Bone marrow (tissue), 2 donors: ENCODE results near the gene SLC26A6.

Experiments
- DNase-seq, 2 donors: peaks; one replicate each; lab custom pipeline; 2025; lab: John Stamatoyannopoulos, UW

The SLC26A6 gene

GRCh38 chr3:48660800-48661400, 25.6 kb upstream of the SLC26A6 start:
- DNase-seq, result no peak

DNA sequence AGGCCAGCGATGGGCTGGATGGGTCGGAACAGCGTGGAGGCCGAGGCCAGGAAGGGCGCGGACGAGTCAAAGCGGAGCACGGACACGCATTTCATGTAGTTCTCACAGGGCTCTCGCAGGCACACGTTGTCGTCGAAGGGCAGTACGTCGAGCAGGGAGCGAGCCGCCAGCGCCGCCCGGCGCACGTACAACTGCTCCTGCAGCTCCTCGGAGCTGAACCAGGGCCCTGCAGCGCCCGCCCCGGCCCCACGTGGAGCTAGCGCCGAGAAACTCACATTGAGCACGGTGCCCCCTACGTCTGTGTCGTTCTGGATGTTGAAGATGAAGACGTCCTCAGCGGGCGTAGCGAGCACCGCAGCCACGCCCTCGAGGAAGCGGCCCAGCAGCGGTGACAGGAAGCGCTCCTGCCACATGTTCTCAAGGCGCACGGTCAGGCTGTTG, 21.6 kb upstream of the SLC26A6 start:
- no peak for DNase-seq

DNA sequence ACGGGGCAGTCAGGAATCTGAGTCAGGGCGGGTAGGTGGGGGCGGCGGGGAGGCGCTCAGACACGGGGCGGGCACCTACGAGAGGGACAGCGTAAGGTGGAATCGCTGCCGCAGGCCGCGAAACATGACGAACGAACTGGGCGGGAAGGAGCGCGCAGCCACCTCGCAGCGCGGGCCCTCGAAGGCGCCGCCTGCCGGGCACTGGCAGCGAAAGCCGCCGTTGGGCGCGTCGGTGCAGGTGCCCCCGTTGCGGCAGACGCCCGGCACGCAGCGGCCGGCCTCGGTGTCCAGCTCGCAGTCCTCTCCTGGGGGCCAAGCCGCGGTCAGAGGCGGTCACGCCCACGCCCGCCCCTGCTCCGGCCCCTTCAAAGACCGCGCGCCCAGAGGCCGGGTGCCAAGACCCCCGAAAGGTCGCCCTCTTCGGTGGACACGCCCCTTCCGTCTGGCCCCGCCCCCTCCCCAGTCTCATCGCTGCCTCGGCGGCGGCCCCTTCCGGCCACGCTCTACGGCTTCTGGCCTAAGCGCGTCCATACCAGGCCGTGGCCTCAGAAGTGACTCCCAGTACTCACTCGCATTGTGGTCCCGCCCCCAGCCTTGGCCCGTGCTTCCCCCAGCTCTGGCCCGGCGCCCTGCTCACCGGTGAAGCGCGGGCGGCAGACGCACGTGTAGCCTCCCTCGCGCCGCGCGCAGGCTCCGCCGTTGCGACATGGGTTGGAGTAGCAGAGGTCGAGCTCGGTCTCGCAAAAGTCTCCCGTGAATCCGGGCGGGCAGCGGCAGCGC, 21.0 kb upstream of the SLC26A6 start:
- peak; percentile 29 to 71 for DNase-seq

DNA sequence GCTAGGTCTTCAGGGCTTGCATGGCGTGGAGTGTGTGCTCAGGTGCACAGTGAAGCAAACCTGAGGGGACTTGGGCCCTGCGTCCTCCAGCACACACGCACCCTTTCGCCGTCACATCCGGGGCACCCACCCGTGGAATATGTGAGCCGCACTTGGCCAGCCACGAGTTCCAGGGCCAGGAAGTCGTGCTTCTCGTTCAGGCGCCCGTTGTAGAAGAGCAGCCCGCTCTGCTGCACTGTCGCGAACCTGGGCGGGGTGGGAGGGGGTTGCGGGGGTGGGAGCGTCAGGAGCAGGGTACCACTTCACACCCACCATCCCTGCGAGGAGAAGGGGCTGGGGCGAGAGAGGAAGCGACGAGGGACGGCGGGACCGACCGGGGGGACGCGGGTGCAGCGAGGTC, 20.3 kb upstream of the SLC26A6 start:
- no peak for DNase-seq

- no peak for DNase-seq
Measured at GRCh38 chr3:48655063-48655462, 19.8 kb upstream of the SLC26A6 start.

DNA sequence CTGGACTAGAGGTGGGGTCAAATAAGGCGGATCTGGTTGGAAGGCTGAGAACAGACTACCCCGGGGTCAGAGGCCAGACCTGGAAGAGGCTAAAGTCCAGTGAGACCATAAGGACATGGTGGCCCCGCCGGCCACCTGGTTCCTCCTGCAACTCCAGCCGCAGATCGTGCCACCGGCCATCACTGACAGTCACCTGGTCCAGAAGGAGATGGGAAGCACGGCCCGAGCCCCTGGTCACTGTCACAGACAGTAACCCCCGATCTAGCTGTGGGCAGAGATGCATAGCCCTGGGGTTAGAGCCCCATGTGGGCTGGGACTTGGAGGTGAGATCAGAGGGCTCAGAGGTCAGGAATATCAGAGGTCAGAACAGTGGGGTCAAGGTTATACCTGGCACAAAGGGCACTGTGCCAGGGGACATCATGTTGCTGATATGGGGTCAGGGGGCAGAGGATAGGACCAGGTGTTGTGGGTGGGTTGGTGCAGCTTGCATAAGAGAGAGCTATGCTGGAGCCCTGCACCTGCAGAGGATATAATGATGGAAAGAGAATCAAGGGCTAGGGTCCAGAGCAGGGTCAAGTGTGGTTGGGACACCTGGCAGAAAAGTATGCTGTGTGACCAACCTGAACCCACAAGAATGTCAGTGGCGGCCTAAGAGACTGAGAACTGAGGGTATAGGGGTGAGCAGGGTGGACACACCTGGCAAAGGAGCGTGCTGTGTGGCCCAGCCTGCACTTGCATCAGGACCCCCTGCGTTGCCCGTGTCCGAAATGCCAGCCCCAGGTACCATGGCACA, 17.9 kb upstream of the SLC26A6 start:
- no peak for DNase-seq

DNA sequence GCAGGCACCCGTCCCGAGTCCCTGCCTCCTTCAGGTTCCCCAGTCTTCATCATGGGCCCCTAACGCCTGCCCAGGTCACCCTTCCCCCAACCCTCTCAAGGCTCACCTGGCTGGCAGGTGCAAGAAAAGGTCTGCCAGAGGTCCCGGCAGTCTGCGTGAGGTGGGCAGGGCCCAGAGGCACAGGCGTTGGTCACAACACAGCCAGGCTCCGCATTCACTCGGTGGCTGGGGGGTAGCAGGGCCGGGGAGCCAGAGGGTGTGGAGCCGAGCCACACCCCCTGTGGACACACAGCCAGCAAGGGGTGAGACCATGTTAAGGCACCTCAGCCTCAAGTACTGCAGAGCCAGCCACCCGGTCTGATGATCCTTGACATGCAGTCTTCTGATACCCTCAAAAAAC, 16.5 kb upstream of the SLC26A6 start:
- DNase-seq, result no peak

DNA sequence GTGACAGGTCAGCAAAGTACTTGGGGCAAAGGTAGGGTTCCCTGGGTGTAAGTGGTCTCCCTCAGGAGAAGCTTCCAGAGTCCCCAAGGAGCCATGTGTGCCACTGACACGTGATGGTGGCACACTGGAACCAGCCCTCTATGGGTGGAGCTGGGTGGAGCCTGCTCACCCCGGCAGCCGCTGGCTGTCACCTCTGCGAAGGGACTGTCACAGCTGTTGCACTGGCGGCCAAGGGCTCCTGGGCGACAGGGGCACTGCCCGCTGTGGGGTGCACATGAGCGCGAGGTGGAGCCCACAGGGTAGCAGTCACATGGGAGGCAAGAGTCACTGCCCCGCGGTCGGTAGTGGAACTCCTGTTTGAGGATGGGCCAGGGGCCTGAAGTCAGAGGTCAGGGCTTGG, 15.5 kb upstream of the SLC26A6 start:
- no peak for DNase-seq

GRCh38 chr3:48648188-48648850, 13.1 kb upstream of the SLC26A6 start:
- no peak for DNase-seq

GRCh38 chr3:48647714-48648113, 12.5 kb upstream of the SLC26A6 start:
- DNase-seq, result no peak

DNA sequence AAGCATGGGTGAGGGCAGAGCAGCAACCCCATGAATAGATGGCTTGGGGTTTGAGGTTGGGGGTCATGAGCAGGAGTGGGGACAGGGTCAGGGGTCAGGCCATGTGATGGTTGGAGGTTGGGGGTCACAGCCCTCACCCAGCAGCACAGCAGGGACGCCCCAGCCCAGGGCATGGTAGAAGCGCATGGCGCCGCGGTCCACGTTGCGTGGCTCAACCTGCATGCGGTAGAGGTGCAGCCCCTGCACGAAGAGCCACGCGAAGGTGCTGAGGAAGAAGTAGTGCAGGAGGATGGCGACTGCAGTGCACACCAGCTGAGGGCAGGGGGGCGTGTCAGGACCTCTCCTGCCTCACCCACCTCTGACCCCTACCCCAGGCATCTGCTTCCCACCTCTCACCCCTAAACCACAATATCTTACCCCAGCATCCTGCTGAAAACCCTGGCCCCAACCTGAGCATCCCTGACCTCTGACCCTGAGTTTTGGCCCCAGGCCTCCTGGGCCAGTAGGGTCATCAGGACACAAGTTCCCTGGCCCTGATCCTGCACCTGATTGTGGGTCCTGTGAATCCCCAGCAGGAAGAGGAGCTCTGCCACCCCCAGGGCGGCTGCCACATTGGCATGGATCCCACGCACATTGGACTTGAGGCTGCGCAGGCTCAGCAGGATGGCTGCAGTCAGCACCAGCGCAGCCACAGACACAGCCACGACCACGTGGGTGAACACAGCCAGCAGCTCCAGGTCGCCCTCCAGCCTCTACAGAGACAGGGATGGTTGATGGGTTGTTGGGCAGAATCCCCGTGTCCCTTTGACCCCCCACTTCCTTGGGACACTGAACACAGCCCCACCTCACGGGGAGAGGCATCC, 9.9 kb upstream of the SLC26A6 start:
- DNase-seq, result no peak

DNA sequence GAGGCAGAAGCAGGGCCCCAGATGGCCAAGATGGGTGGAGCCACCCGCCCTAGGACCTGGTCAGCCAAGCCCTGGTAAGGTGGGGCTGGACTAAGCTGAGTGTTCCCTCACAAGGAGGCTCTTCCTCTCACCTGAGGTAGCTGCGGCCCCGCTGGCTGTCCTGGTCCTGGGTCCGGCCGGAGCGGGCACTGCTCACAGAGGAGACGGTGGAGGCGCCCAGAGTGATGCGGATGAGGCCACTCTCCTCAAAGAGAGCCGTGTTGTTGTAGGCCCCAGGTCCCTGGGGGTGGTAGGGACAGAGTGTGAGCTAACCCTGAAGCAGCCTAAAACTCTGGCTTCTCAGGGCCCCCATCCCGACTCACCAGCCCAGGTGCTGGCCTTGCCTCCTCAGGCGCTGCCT, 7.3 kb upstream of the SLC26A6 start:
- no peak for DNase-seq

DNA sequence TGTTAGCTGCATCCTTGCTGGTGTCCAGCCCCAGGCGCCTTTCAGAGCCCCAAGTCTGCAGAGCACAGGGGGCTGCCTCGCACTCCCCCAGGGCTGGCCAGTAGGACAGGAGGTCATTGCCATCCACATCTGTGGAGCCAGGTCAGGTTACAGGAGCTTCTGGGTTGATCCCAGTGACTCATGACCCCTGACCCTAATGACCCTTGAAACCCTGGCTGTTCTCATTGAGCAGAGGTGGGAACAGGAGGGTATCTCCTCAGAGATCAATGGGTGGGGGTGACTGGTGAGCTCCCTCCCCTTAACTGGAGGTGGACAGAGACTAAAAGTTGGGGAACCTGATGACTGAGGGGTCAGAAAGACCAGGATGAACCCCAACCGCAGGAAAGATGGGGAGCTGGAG, 6.1 kb upstream of the SLC26A6 start:
- no peak for DNase-seq

DNA sequence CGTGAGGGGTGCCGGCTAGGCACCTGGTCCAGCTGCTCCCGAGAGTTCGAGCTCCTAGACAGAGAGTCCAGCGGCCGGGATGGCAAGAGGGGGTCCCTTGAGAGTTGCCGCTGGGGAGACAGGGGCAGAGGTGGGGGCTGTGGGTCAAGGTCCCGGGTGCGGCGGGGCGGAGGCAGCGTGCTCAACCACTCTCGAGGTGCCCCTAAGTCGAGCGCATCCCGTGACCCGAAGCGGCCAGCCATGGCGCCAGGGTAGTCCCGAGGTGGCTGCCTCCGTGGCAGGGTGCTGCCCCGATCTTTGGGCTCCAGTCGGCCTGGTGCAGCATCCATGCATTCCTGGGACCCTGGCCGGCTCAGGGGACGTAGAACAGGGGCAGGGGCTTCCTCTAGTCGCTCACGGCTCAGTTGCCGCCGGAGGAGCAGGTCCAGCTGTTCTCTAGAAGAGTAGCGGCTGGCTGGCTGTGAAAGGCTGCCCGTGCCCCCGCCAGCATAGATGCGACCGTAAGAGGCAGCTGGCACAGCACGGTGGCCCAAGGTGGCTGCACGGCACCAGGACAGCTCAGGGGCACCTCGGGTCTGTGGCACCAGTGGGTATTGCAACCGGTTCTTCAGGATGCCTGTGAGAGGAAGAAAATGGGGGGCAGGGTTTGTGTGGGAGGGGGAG, 4.8 kb upstream of the SLC26A6 start:
- no peak for DNase-seq

DNA sequence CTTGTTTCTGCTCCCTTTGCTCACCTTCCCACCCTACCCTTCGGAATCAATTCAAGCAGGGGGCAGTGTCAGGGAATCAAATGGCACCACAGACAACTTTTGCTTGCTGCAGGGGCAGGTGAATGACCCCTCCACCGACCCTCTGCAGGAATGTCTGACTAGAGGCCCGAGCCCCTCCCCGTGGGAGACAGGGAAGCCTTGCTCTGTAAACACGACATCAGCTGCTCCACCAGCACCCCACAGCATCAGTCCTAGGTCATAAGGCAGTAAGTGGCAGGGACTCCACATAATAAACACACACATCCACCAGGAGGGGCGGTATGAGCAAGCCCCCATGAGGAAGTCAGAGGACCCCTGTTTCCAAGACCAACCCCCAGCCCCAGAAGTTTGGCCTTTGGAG, 2.0 kb upstream of the SLC26A6 start:
- DNase-seq, result no peak

GRCh38 chr3:48636149-48636655, 941 bp upstream of the SLC26A6 start:
- no peak for DNase-seq

DNA sequence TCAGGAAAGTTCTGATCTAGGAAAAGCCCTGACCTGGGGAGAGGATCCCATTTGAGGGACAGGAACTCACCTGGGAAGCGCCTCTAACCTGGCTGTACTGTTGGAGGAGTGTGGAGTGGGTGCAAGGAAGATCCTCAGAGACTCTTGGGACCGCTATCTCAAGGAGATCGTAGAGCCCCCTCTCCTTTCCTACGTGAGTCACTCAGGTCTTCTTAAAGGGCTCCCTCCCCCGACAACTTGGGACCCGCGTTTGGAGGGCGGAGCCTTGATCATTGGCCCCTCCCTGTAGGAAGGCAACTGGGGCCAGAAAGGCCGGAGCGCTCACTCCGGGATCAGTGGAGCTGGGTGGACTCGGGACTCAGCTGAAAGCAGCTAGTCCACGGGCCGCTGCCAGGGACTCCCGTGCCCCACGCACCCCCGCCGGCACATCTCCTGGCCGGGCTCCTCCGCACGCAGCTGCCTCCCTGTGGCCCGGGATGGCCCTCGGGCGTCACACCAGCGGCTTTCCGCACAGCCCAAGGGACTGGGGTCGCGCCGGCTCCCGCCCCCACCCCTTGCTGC, 520 bp downstream of the SLC26A6 start:
- peak in 1 of 2 donors; percentile 30 for DNase-seq

GRCh38 chr3:48633743-48634142, 1.5 kb downstream of the SLC26A6 start:
- no peak for DNase-seq

DNA sequence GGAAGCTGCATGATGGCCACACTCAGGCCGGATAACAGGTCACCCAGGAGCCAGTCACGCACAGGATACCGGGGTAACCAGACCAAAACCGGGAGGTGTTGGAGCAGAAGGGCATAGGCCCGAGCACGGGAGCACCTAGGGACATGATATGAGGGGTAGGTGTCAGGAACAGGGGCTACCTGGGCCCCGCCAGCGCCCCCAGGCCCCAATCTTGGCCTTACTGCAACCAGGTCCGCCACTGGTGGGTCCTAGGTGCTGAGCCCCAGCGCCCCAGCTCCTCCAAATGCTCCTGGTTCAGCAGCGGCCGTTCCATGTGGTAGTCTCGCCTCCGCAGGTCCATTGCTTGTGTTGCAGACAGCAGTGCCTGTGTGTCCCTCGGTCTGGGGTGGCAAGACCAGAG, 2.0 kb downstream of the SLC26A6 start:
- DNase-seq, result no peak
